A549 treated with CORT108297 at 1 μM for 4 hours (cell line): ENCODE data around the gene PLA2G4F. TPM values are rescaled to one million over a fixed set of nuclear protein-coding genes. Genes with fewer than 3 reads are reported as not detected.

Source experiments
- total RNA-seq: library from RNA; stranded (reverse); fragments of 200-300 nt; extraction: Qiagen RNA extraction; gene quantifications from 5 replicates; pipeline ENCODE4 v1.2.3, GENCODE V29; 2022

PLA2G4F gene
- total RNA-seq, result not detected in 5 replicates

GRCh38 chr15:42156243-42156922, at the start of gene PLA2G4F:
Gene PLA2G4F, minus strand, starts transcription at chr15:42156636. Its CDS starts 87 bp downstream, at chr15:42156549.

GRCh38 chr15:42094512-42094963, 61.9 kb downstream of the PLA2G4F start, which contains the start of gene PLA2G4D:
Gene PLA2G4D, minus strand, starts transcription at chr15:42094562. Its CDS starts 103 bp downstream, at chr15:42094459.

Other genes starting within 250 kb of the PLA2G4F start
- gene EHD4, start 184.1 kb downstream of the PLA2G4F start, total RNA-seq, result 10.0 to 12.4 TPM (median 11.4 TPM) in 5 replicates
- 0.02 TPM in 1 of 5 replicates, not detected in the others for gene PLA2G4E, start 135.6 kb downstream of the PLA2G4F start, total RNA-seq
- gene PLA2G4D, start 62.1 kb downstream of the PLA2G4F start, total RNA-seq, result 0.03 TPM in 1 of 5 replicates, not detected in the others
- 13.6 to 17.8 TPM (median 16.2 TPM) in 5 replicates for gene VPS39, start 51.7 kb upstream of the PLA2G4F start, total RNA-seq
- gene GANC, start 116.6 kb upstream of the PLA2G4F start, total RNA-seq, result 5.5 to 7.4 TPM (median 6.9 TPM) in 5 replicates
- 24.9 to 33.8 TPM (median 26.2 TPM) in 5 replicates for gene TMEM87A, start 116.8 kb upstream of the PLA2G4F start, total RNA-seq
- 0.21 to 0.32 TPM (median 0.29 TPM) in 5 replicates for gene CAPN3, start 202.9 kb upstream of the PLA2G4F start, total RNA-seq